ENCODE results near the gene CNTNAP2.

Gene CNTNAP2

DNA sequence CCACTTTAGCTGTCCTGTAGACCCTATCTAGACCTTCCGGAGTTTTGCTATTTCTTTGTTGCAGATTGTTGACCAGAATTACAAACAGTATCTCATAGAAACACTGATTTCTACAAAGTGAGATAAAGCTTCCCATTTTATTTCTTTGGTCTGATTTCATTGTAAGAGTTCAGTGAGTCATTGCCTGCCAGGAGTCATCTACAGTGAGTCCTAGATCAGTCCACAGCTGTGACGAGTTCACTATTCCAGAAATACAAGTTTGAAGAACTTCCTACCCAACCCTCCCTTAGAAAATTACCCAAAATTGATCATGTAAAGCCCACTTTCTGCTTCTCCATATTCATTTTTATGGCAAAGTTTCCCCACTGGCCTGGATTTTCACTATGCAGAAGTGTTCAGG is 905.5 kb downstream of the CNTNAP2 start:
- no peaks in the 10 kb centered on the region for H3K4me1 ChIP-seq (ENCODE audit: insufficient read depth, insufficient read length)
- H3K27me3 ChIP-seq (ENCODE audit: insufficient read depth, insufficient read length): no peaks in the 10 kb centered on the region
- no peak for DNase-seq (ENCODE audit: low read depth, low spot score)
- H3K9me3 ChIP-seq (ENCODE audit: insufficient read depth, low read length): no peaks in the 10 kb centered on the region
- no peak for TF ChIP-seq YY1 (IDR thresholded peaks at IDR 0.05; ENCODE audit: insufficient read depth, insufficient read length)
- H3K4me3 ChIP-seq (ENCODE audit: insufficient read length, low read depth): no peak overlapping the region
- H3K36me3 ChIP-seq (ENCODE audit: insufficient read depth, insufficient read length, low read length): no peaks in the 10 kb centered on the region
- H3K9ac ChIP-seq (ENCODE audit: insufficient read length, low read depth): no peak overlapping the region

DNA sequence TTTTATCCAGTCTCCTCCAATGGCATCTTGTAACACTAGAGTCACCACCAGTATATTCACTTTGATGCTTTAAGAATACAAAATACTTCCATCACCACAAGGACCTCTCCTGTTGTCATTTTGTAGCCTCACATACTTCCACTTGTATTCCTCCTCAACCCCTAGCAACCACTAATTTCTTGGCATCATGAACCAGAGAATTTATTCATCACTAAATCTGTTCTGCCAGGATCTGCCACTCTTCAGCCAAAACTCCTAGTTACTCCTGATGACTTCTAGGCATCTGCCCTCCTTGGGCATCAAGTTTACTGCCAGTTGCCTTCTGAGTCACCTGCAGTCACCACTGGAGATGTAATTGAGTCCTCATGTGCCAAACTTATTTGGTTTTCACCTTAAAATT is 906.8 kb downstream of the CNTNAP2 start:
- Histone ChIP-seq H3K9ac (ENCODE audit: insufficient read length, low read depth) (no peak overlapping the region), H3K4me3 (ENCODE audit: insufficient read length, low read depth) (no peak overlapping the region), H3K4me1 (ENCODE audit: insufficient read depth, insufficient read length) (no peaks in the 10 kb centered on the region), H3K27me3 (ENCODE audit: insufficient read depth, insufficient read length) (no peaks in the 10 kb centered on the region), H3K36me3 (ENCODE audit: insufficient read depth, insufficient read length, low read length) (no peaks in the 10 kb centered on the region), H3K9me3 (ENCODE audit: insufficient read depth, low read length) (no peaks in the 10 kb centered on the region)
- no peak for DNase-seq (ENCODE audit: low read depth, low spot score)
- TF ChIP-seq ZNF274 (IDR thresholded peaks at IDR 0.05; ENCODE audit: low read depth, low read length): no peak
- no peak for TF ChIP-seq YY1 (IDR thresholded peaks at IDR 0.05; ENCODE audit: insufficient read depth, insufficient read length)
- no peak for TF ChIP-seq SUZ12 (IDR thresholded peaks at IDR 0.05; ENCODE audit: extremely low read depth, insufficient read depth, insufficient read length)

GRCh38 chr7:147029953-147030352 is 913.4 kb downstream of the CNTNAP2 start:
- Histone ChIP-seq H3K4me3 (ENCODE audit: insufficient read length, low read depth) (no peak overlapping the region), H3K36me3 (ENCODE audit: insufficient read depth, insufficient read length, low read length) (no peaks in the 10 kb centered on the region), H3K9ac (ENCODE audit: insufficient read length, low read depth) (no peak overlapping the region), H3K9me3 (ENCODE audit: insufficient read depth, low read length) (no peaks in the 10 kb centered on the region), H3K4me1 (ENCODE audit: insufficient read depth, insufficient read length) (no peaks in the 10 kb centered on the region), H3K27me3 (ENCODE audit: insufficient read depth, insufficient read length) (no peaks in the 10 kb centered on the region)
- no peak for DNase-seq (ENCODE audit: low read depth, low spot score)
- TF ChIP-seq SUZ12 (IDR thresholded peaks at IDR 0.05; ENCODE audit: extremely low read depth, insufficient read depth, insufficient read length) (no peak), ZNF274 (IDR thresholded peaks at IDR 0.05; ENCODE audit: low read depth, low read length) (no peak), YY1 (IDR thresholded peaks at IDR 0.05; ENCODE audit: insufficient read depth, insufficient read length) (no peak)

DNA sequence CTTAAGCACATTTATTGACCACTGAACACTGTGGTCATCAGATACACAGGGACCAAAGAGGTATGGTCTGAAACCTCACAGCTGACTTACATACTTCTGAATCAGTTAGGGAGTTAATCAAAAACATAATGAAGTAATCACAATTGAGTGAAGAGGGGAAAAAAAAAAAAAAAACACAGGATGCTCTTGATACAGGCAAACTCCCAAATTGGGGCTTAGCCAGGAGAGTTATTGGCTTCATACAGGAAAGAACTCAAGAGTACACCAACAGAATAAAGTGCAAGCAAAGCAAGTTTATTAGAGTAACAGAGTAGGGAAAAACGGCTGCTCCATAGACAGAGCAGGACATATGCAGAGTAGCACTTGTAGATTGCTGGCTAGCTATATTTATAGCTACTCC is 917.0 kb downstream of the CNTNAP2 start:
- no peaks in the 10 kb centered on the region for H3K27me3 ChIP-seq (ENCODE audit: insufficient read depth, insufficient read length)
- H3K36me3 ChIP-seq (ENCODE audit: insufficient read depth, insufficient read length, low read length): no peaks in the 10 kb centered on the region
- H3K4me1 ChIP-seq (ENCODE audit: insufficient read depth, insufficient read length): no peaks in the 10 kb centered on the region
- H3K9me3 ChIP-seq (ENCODE audit: insufficient read depth, low read length): no peaks in the 10 kb centered on the region
- H3K4me3 ChIP-seq (ENCODE audit: insufficient read length, low read depth): no peak overlapping the region
- TF ChIP-seq YY1 (IDR thresholded peaks at IDR 0.05; ENCODE audit: insufficient read depth, insufficient read length): no peak
- no peak for TF ChIP-seq ZNF274 (IDR thresholded peaks at IDR 0.05; ENCODE audit: low read depth, low read length)
- TF ChIP-seq SUZ12 (IDR thresholded peaks at IDR 0.05; ENCODE audit: extremely low read depth, insufficient read depth, insufficient read length): no peak
- no peak for DNase-seq (ENCODE audit: low read depth, low spot score)
- no peak overlapping the region for H3K9ac ChIP-seq (ENCODE audit: insufficient read length, low read depth)

GRCh38 chr7:147041438-147041837 is 924.8 kb downstream of the CNTNAP2 start:
- DNase-seq (ENCODE audit: low read depth, low spot score): no peak
- Histone ChIP-seq H3K9me3 (ENCODE audit: insufficient read depth, low read length) (no peaks in the 10 kb centered on the region), H3K9ac (ENCODE audit: insufficient read length, low read depth) (no peak overlapping the region), H3K27me3 (ENCODE audit: insufficient read depth, insufficient read length) (no peaks in the 10 kb centered on the region), H3K4me3 (ENCODE audit: insufficient read length, low read depth) (no peak overlapping the region), H3K4me1 (ENCODE audit: insufficient read depth, insufficient read length) (no peaks in the 10 kb centered on the region), H3K36me3 (ENCODE audit: insufficient read depth, insufficient read length, low read length) (no peaks in the 10 kb centered on the region)
- no peak for TF ChIP-seq SUZ12 (IDR thresholded peaks at IDR 0.05; ENCODE audit: extremely low read depth, insufficient read depth, insufficient read length)
- no peak for TF ChIP-seq ZNF274 (IDR thresholded peaks at IDR 0.05; ENCODE audit: low read depth, low read length)
- TF ChIP-seq YY1 (IDR thresholded peaks at IDR 0.05; ENCODE audit: insufficient read depth, insufficient read length): no peak

GRCh38 chr7:147044941-147045340 is 928.3 kb downstream of the CNTNAP2 start:
- no peaks in the 10 kb centered on the region for H3K9me3 ChIP-seq (ENCODE audit: insufficient read depth, low read length)
- H3K4me3 ChIP-seq (ENCODE audit: insufficient read length, low read depth): no peak overlapping the region
- TF ChIP-seq SUZ12 (IDR thresholded peaks at IDR 0.05; ENCODE audit: extremely low read depth, insufficient read depth, insufficient read length) (no peak), YY1 (IDR thresholded peaks at IDR 0.05; ENCODE audit: insufficient read depth, insufficient read length) (no peak), ZNF274 (IDR thresholded peaks at IDR 0.05; ENCODE audit: low read depth, low read length) (no peak)
- no peak overlapping the region for H3K9ac ChIP-seq (ENCODE audit: insufficient read length, low read depth)
- no peaks in the 10 kb centered on the region for H3K27me3 ChIP-seq (ENCODE audit: insufficient read depth, insufficient read length)
- no peaks in the 10 kb centered on the region for H3K4me1 ChIP-seq (ENCODE audit: insufficient read depth, insufficient read length)
- no peaks in the 10 kb centered on the region for H3K36me3 ChIP-seq (ENCODE audit: insufficient read depth, insufficient read length, low read length)
- no peak for DNase-seq (ENCODE audit: low read depth, low spot score)

- Histone ChIP-seq H3K4me3 (ENCODE audit: insufficient read length, low read depth) (no peak overlapping the region), H3K36me3 (ENCODE audit: insufficient read depth, insufficient read length, low read length) (no peaks in the 10 kb centered on the region), H3K9ac (ENCODE audit: insufficient read length, low read depth) (no peak overlapping the region), H3K9me3 (ENCODE audit: insufficient read depth, low read length) (no peaks in the 10 kb centered on the region), H3K27me3 (ENCODE audit: insufficient read depth, insufficient read length) (no peaks in the 10 kb centered on the region), H3K4me1 (ENCODE audit: insufficient read depth, insufficient read length) (no peaks in the 10 kb centered on the region)
- TF ChIP-seq YY1 (IDR thresholded peaks at IDR 0.05; ENCODE audit: insufficient read depth, insufficient read length) (no peak), ZNF274 (IDR thresholded peaks at IDR 0.05; ENCODE audit: low read depth, low read length) (no peak), SUZ12 (IDR thresholded peaks at IDR 0.05; ENCODE audit: extremely low read depth, insufficient read depth, insufficient read length) (no peak)
- no peak for DNase-seq (ENCODE audit: low read depth, low spot score)
Measured at GRCh38 chr7:147047696-147048095, 931.1 kb downstream of the CNTNAP2 start.

- no peaks in the 10 kb centered on the region for H3K36me3 ChIP-seq (ENCODE audit: insufficient read depth, insufficient read length, low read length)
- DNase-seq (ENCODE audit: low read depth, low spot score): no peak
- H3K9me3 ChIP-seq (ENCODE audit: insufficient read depth, low read length): no peaks in the 10 kb centered on the region
- H3K27me3 ChIP-seq (ENCODE audit: insufficient read depth, insufficient read length): no peaks in the 10 kb centered on the region
- no peak overlapping the region for H3K9ac ChIP-seq (ENCODE audit: insufficient read length, low read depth)
- H3K4me3 ChIP-seq (ENCODE audit: insufficient read length, low read depth): no peak overlapping the region
- H3K4me1 ChIP-seq (ENCODE audit: insufficient read depth, insufficient read length): no peaks in the 10 kb centered on the region
- TF ChIP-seq ZNF274 (IDR thresholded peaks at IDR 0.05; ENCODE audit: low read depth, low read length) (no peak), YY1 (IDR thresholded peaks at IDR 0.05; ENCODE audit: insufficient read depth, insufficient read length) (no peak), SUZ12 (IDR thresholded peaks at IDR 0.05; ENCODE audit: extremely low read depth, insufficient read depth, insufficient read length) (no peak)
Measured at GRCh38 chr7:147048864-147049263, 932.3 kb downstream of the CNTNAP2 start.
